WTC11 (cell line): ENCODE measurements around the gene EEF2K. TPM values are rescaled to one million over a fixed set of nuclear protein-coding genes. Genes with fewer than 3 reads are reported as not detected.
"Not testable (repeated sequence)": the region's sequence is repeated elsewhere in the genome, so short reads cannot be mapped to it uniquely, and the experiment has no call there.

ENCODE experiments used
- ATAC-seq: fragments of 200-7000 bp; cut with Tn5 transposase; 2 replicates; pipeline ENCODE4 v1.10.0; 2021; ENCODE audit warnings: mild to moderate bottlenecking, moderate library complexity
- CTCF ChIA-PET: fragments of 300-600 bp; sonication (Branson Sonifier 250); formaldehyde crosslinking; loops from one replicate; lab custom pipeline; 2021; ENCODE audit warnings: antibody characterized with exemption; lab: Charles Lee
- POLR2A ChIA-PET: fragments of 350-600 bp; sonication (Branson Sonifier 250); formaldehyde crosslinking; loops from one replicate; lab custom pipeline; 2021; ENCODE audit warnings: antibody characterized with exemption; lab: Charles Lee
- DNase-seq: peaks from one replicate; pipeline ENCODE4 v3.0.0; 2021; ENCODE audit warnings: low spot score
- H3K27ac Mint-ChIP-seq: 2 replicates; pipeline ENCODE4 v1.8.0; 2021; ENCODE audit warnings: mixed read lengths
- H3K27me3 Mint-ChIP-seq: 2 replicates; pipeline ENCODE4 v1.8.0; 2021; ENCODE audit warnings: low read depth, mild to moderate bottlenecking, moderate library complexity, mixed read lengths
- H3K36me3 Mint-ChIP-seq: 2 replicates; pipeline ENCODE4 v1.8.0; 2021; ENCODE audit warnings: mixed read lengths
- H3K4me1 Mint-ChIP-seq: 2 replicates; pipeline ENCODE4 v1.8.0; 2022; ENCODE audit warnings: mixed read lengths
- H3K4me3 Mint-ChIP-seq: 2 replicates; pipeline ENCODE4 v1.8.0; 2021; ENCODE audit warnings: mild to moderate bottlenecking, moderate library complexity, mixed read lengths
- H3K9me3 Mint-ChIP-seq: 2 replicates; pipeline ENCODE4 v1.8.0; 2021; ENCODE audit warnings: mixed read lengths
- ATF1 ChIP-seq: sonication (generic); formaldehyde crosslinking; IDR thresholded peaks from 2 replicates; pipeline ENCODE4 v1.8.1; 2023; ENCODE audit warnings: mild to moderate bottlenecking, moderate library complexity, missing genetic modification reagents
- ATF2 ChIP-seq: sonication (generic); formaldehyde crosslinking; IDR thresholded peaks from 2 replicates; pipeline ENCODE4 v1.8.1; 2022; ENCODE audit warnings: low read depth, missing genetic modification reagents, borderline replicate concordance
- EMX1 ChIP-seq: fragments of 250-450 bp; sonication (Bioruptor Pico); IDR thresholded peaks from 2 replicates; pipeline ENCODE4 v1.8.0; 2021; ENCODE audit warnings: mild to moderate bottlenecking
- FOXJ3 ChIP-seq: sonication (generic); formaldehyde crosslinking; IDR thresholded peaks from 2 replicates; pipeline ENCODE4 v1.9.0; 2021; ENCODE audit warnings: missing genetic modification reagents, mild to moderate bottlenecking, borderline replicate concordance
- FOXP1 ChIP-seq: sonication (generic); formaldehyde crosslinking; IDR thresholded peaks from 2 replicates; pipeline ENCODE4 v1.8.0; 2022; ENCODE audit warnings: missing genetic modification reagents, mild to moderate bottlenecking, moderate library complexity, borderline replicate concordance
- GABPB1 ChIP-seq: sonication (generic); formaldehyde crosslinking; IDR thresholded peaks from 2 replicates; pipeline ENCODE4 v1.8.1; 2023; ENCODE audit warnings: mild to moderate bottlenecking, missing genetic modification reagents
- HMGXB4 ChIP-seq: sonication (generic); formaldehyde crosslinking; IDR thresholded peaks from 2 replicates; pipeline ENCODE4 v1.8.1; 2023; ENCODE audit warnings: mild to moderate bottlenecking, moderate library complexity, missing genetic modification reagents
- NFATC4 ChIP-seq: fragments of 250-450 bp; sonication (Bioruptor Pico); IDR thresholded peaks from 2 replicates; pipeline ENCODE4 v1.9.0; 2021; ENCODE audit warnings: mild to moderate bottlenecking
- NFYB ChIP-seq: sonication (generic); formaldehyde crosslinking; conservative IDR thresholded peaks from 2 replicates; pipeline ENCODE4 v1.8.0; 2022; ENCODE audit warnings: low read depth, missing genetic modification reagents
- PREB ChIP-seq: sonication (generic); formaldehyde crosslinking; IDR thresholded peaks from 2 replicates; pipeline ENCODE4 v1.8.1; 2022; ENCODE audit warnings: mild to moderate bottlenecking, missing genetic modification reagents, moderate library complexity, borderline replicate concordance
- RELA ChIP-seq: sonication (generic); formaldehyde crosslinking; IDR thresholded peaks from 2 replicates; pipeline ENCODE4 v1.8.1; 2022; ENCODE audit warnings: missing genetic modification reagents, mild to moderate bottlenecking, borderline replicate concordance
- SP1 ChIP-seq: sonication (generic); formaldehyde crosslinking; conservative IDR thresholded peaks from 2 replicates; pipeline ENCODE4 v1.8.1; 2022; ENCODE audit warnings: missing genetic modification reagents
- ZNF512 ChIP-seq: sonication (generic); formaldehyde crosslinking; IDR thresholded peaks from 2 replicates; pipeline ENCODE4 v1.8.1; 2022; ENCODE audit warnings: missing genetic modification reagents, borderline replicate concordance
- total RNA-seq: library from RNA; stranded (reverse); gene quantifications from 3 replicates; pipeline ENCODE4 v1.2.3, GENCODE V29; 2021

EEF2K gene
- total RNA-seq, 1 experiment from 2014 or later: 26.7 TPM

- peak; percentile 60; the same call in 1 of the 2 replicates for TF ChIP-seq SP1 (CRISPR knock-in tag)
Observed at GRCh38 chr16:22195695-22196558, 10.2 kb upstream of the EEF2K start (continued).

GRCh38 chr16:22196559-22197168 is 9.4 kb upstream of the EEF2K start:
- TF ChIP-seq GABPB1: peak; percentile 87
- TF ChIP-seq, all 79 proteins: peak for 1; not testable (repeated sequence) for 78

GRCh38 chr16:22198547-22199293 is 7.4 kb upstream of the EEF2K start:
- peak overlapping the region; percentile 26; the same call in 1 of the 2 replicates for H3K27ac Mint-ChIP-seq
- no peak for ATAC-seq
- POLR2A ChIA-PET: interaction anchor here (0.6 kb wide), 1 partner anchor 611 kb away, joined by 4 read pairs; no protein-coding TSS in a partner anchor

More at GRCh38 chr16:22196559-22197168, 9.4 kb upstream of the EEF2K start:
- peak overlapping the region; percentile 57; the same call in 1 of the 2 replicates for H3K27ac Mint-ChIP-seq
- peak overlapping the region; percentile 89 for H3K4me3 Mint-ChIP-seq
- ATAC-seq, H3K27me3 Mint-ChIP-seq, DNase-seq, H3K36me3 Mint-ChIP-seq, H3K9me3 Mint-ChIP-seq: not testable (repeated sequence)
- ChIA-PET POLR2A (interaction anchor here (0.7 kb wide), 1 partner anchor 10 kb away, joined by 8 read pairs; no protein-coding TSS in a partner anchor), CTCF (interaction anchor here (0.7 to 0.9 kb wide), 4 partner anchors 10 to 104 kb away, joined by 3 to 4 read pairs (median 4); partner anchors contain the start of gene EEF2K)
- peaks cover 20% of the 10 kb centered on the region for H3K4me1 Mint-ChIP-seq

More at GRCh38 chr16:22198547-22199293, 7.4 kb upstream of the EEF2K start:
- TF ChIP-seq NFYB (CRISPR knock-in tag) (no peak), ATF1 (CRISPR knock-in tag) (no peak), FOXJ3 (no peak), RELA (no peak), NFATC4 (CRISPR knock-in tag) (no peak), HMGXB4 (CRISPR knock-in tag) (no peak), ZNF512 (CRISPR knock-in tag) (no peak), PREB (CRISPR knock-in tag) (no peak), EMX1 (CRISPR knock-in tag) (no peak), FOXP1 (CRISPR knock-in tag) (no peak), ATF2 (CRISPR knock-in tag) (no peak)
- no peak for DNase-seq
- Mint-ChIP-seq H3K4me3 (no peak overlapping the region), H3K36me3 (no peaks in the 10 kb centered on the region), H3K4me1 (peaks cover 8% of the 10 kb centered on the region), H3K27me3 (no peaks in the 10 kb centered on the region), H3K9me3 (no peaks in the 10 kb centered on the region)
- CTCF ChIA-PET: interaction anchor here (1.2 to 1.9 kb wide), 2 partner anchors 10 to 101 kb away, joined by 3 to 9 read pairs; no protein-coding TSS in a partner anchor
